ENCODE data around the gene NFATC2. TPM values are rescaled to one million over a fixed set of nuclear protein-coding genes. Genes with fewer than 3 reads are reported as not detected.

NFATC2 gene
- total RNA-seq, 1 experiment from 2014 or later = 6.3 TPM

- BruUV-seq (replicated peaks) = no TSS peak
- no peaks in the 10 kb centered on the region for H3K9me2 ChIP-seq (ENCODE audit: insufficient read depth)
- TF ChIP-seq CTCF (conservative IDR thresholded peaks at IDR 0.05) (no peak), EZH2 (IDR thresholded peaks at IDR 0.05; ENCODE audit: low read depth) (no peak)
- no peak overlapping the region for H3K4me2 ChIP-seq
- H2AFZ ChIP-seq = no peak overlapping the region
- no peaks in the 10 kb centered on the region for H3K79me2 ChIP-seq (ENCODE audit: low read depth)
- peaks cover 17% of the 10 kb centered on the region for H3F3A ChIP-seq (ENCODE audit: insufficient read depth, low read depth)
- no peak for DNase-seq
- no peak overlapping the region for H3K27ac ChIP-seq
- ChIA-PET CTCF (no interaction called here), POLR2A (ENCODE audit: unreplicated experiment) (no interaction called here)
- intact Hi-C loops (cut with micrococcal nuclease; ENCODE audit: unreplicated experiment) = no loop called here
- peaks cover 10% of the 10 kb centered on the region; the same call in 1 of the 2 replicates for H3K4me1 ChIP-seq (replicated peaks; ENCODE audit: insufficient read depth)
- H3K9me3 ChIP-seq (ENCODE audit: insufficient read depth, low read depth) = no peaks in the 10 kb centered on the region
- H3K27me3 ChIP-seq (ENCODE audit: insufficient read depth, low read depth) = no peaks in the 10 kb centered on the region
- no peaks in the 10 kb centered on the region for H4K20me1 ChIP-seq (ENCODE audit: insufficient read depth)
- no peak overlapping the region for H3K4me3 ChIP-seq
- no peaks in the 10 kb centered on the region for H3K36me3 ChIP-seq (ENCODE audit: low read depth)
These were observed 142.2 kb downstream of the NFATC2 start for GRCh38 chr20:51400051-51400926.

- no peak for TF ChIP-seq CTCF (conservative IDR thresholded peaks at IDR 0.05)
- no peak for TF ChIP-seq EZH2 (IDR thresholded peaks at IDR 0.05; ENCODE audit: low read depth)
- Histone ChIP-seq H3K36me3 (ENCODE audit: low read depth) (no peaks in the 10 kb centered on the region), H2AFZ (no peak overlapping the region), H3K9me2 (ENCODE audit: insufficient read depth) (no peaks in the 10 kb centered on the region), H3K4me1 (replicated peaks; ENCODE audit: insufficient read depth) (peaks cover 10% of the 10 kb centered on the region; the same call in 1 of the 2 replicates), H4K20me1 (ENCODE audit: insufficient read depth) (no peaks in the 10 kb centered on the region), H3K27ac (no peak overlapping the region), H3K9me3 (ENCODE audit: insufficient read depth, low read depth) (no peaks in the 10 kb centered on the region), H3K79me2 (ENCODE audit: low read depth) (no peaks in the 10 kb centered on the region), H3K4me2 (no peak overlapping the region), H3K4me3 (no peak overlapping the region), H3K27me3 (ENCODE audit: insufficient read depth, low read depth) (no peaks in the 10 kb centered on the region), H3F3A (ENCODE audit: insufficient read depth, low read depth) (peaks cover 17% of the 10 kb centered on the region)
- no peak for DNase-seq
- ChIA-PET POLR2A (ENCODE audit: unreplicated experiment) (no interaction called here), CTCF (interaction anchor here (0.7 kb wide), 1 partner anchor 61 kb away, joined by 3 read pairs; no protein-coding TSS in a partner anchor)
- BruUV-seq (replicated peaks) = no TSS peak
- intact Hi-C loops (cut with micrococcal nuclease; ENCODE audit: unreplicated experiment) = no loop called here
These were observed 143.3 kb downstream of the NFATC2 start for GRCh38 chr20:51399006-51399890.

GRCh38 chr20:51398552-51398951 is 144.0 kb downstream of the NFATC2 start:
- H4K20me1 ChIP-seq (ENCODE audit: insufficient read depth) = no peaks in the 10 kb centered on the region
- no peak overlapping the region for H3K27ac ChIP-seq
- POLR2A ChIA-PET (ENCODE audit: unreplicated experiment) = no interaction called here
- no peak overlapping the region for H3K4me3 ChIP-seq
- H3K79me2 ChIP-seq (ENCODE audit: low read depth) = no peaks in the 10 kb centered on the region
- H2AFZ ChIP-seq = no peak overlapping the region
- BruUV-seq (replicated peaks) = no TSS peak
- H3K4me2 ChIP-seq = no peak overlapping the region
- no peaks in the 10 kb centered on the region for H3K36me3 ChIP-seq (ENCODE audit: low read depth)
- no peaks in the 10 kb centered on the region for H3K27me3 ChIP-seq (ENCODE audit: insufficient read depth, low read depth)
- peaks cover 17% of the 10 kb centered on the region for H3F3A ChIP-seq (ENCODE audit: insufficient read depth, low read depth)
- CTCF ChIA-PET = no interaction called here
- H3K9me3 ChIP-seq (ENCODE audit: insufficient read depth, low read depth) = no peaks in the 10 kb centered on the region
- TF ChIP-seq CTCF (conservative IDR thresholded peaks at IDR 0.05) = no peak
- TF ChIP-seq EZH2 (IDR thresholded peaks at IDR 0.05; ENCODE audit: low read depth) = no peak
- no peaks in the 10 kb centered on the region for H3K9me2 ChIP-seq (ENCODE audit: insufficient read depth)
- intact Hi-C loops (cut with micrococcal nuclease; ENCODE audit: unreplicated experiment) = no loop called here
- H3K4me1 ChIP-seq (replicated peaks; ENCODE audit: insufficient read depth) = peaks cover 10% of the 10 kb centered on the region; the same call in 1 of the 2 replicates
- DNase-seq = no peak

Data from PC-9 (cell line).